Naive thymus-derived CD4-positive, alpha-beta T cell (primary cell): ENCODE data around the gene PBX1. TPM values are rescaled to one million over a fixed set of nuclear protein-coding genes. Genes with fewer than 3 reads are reported as not detected.

Source experiments
- ATAC-seq: fragments of 150-1000 bp; cut with Tn5 transposase; 2 replicates; pipeline ENCODE4 v1.10.0; 2021; ENCODE audit warnings: mild to moderate bottlenecking, moderate library complexity
- CTCF ChIA-PET: fragments of 350-600 bp; sonication (Branson Sonifier 250); formaldehyde crosslinking; loops from one replicate; lab custom pipeline; 2021; ENCODE audit warnings: antibody characterized with exemption; lab: Charles Lee
- POLR2A ChIA-PET: fragments of 350-600 bp; sonication (Branson Sonifier 250); formaldehyde crosslinking; loops from one replicate; lab custom pipeline; 2021; ENCODE audit warnings: antibody characterized with exemption, inconsistent platforms; lab: Charles Lee
- DNase-seq, 9 donors: peaks; one replicate each; pipeline versions ENCODE4 v3.0.0 to v3.0.0-alpha.2; 2020 to 2022; ENCODE audit warnings: mixed read lengths in 1 of 9
- H3K27ac ChIP-seq: one replicate; pipeline ENCODE4 v1.7.0; 2013; ENCODE audit warnings: mild to moderate bottlenecking, low read depth, low read length, moderate library complexity
- H3K27me3 ChIP-seq, 2 donors: one replicate each; pipeline ENCODE4 v1.7.0; 2013; ENCODE audit warnings: low read length in 2 of 2, mild to moderate bottlenecking in 2 of 2, moderate library complexity in 2 of 2; ENCODE audit not compliant: control insufficient read depth in 2 of 2, insufficient read depth in 2 of 2
- H3K36me3 ChIP-seq, 3 experiments: 1 replicate in 2 of 3; 2 replicates in 1 of 3; pipeline ENCODE4 v1.7.0; 2013; ENCODE audit warnings: low read length in 3 of 3, mild to moderate bottlenecking in 3 of 3, moderate library complexity in 1 of 3; ENCODE audit not compliant: insufficient read depth in 3 of 3, control insufficient read depth in 2 of 3
- H3K4me1 ChIP-seq, 2 donors: one replicate each; pipeline ENCODE4 v1.7.0; 2013; ENCODE audit warnings: low read length in 2 of 2, mild to moderate bottlenecking in 2 of 2, moderate library complexity in 1 of 2; ENCODE audit not compliant: control insufficient read depth in 2 of 2, insufficient read depth in 2 of 2
- H3K4me3 ChIP-seq: 2 replicates; pipeline ENCODE4 v1.7.0; 2013; ENCODE audit warnings: mild to moderate bottlenecking, low read length
- H3K9me3 ChIP-seq, 3 experiments: 1 replicate in 2 of 3; 2 replicates in 1 of 3; pipeline ENCODE4 v1.7.0; 2013; ENCODE audit warnings: low read length in 3 of 3; ENCODE audit not compliant: control insufficient read depth in 2 of 3
- H3K27ac Mint-ChIP-seq, 9 donors: one replicate each; pipeline ENCODE4 v1.8.0; 2020 to 2022; ENCODE audit warnings: mixed read lengths in 9 of 9, mild to moderate bottlenecking in 8 of 9, moderate library complexity in 5 of 9, inconsistent platforms in 2 of 9
- H3K27me3 Mint-ChIP-seq, 5 donors: one replicate each; pipeline ENCODE4 v1.8.0; 2021 to 2022; ENCODE audit warnings: mixed read lengths in 5 of 5, mild to moderate bottlenecking in 1 of 5
- H3K36me3 Mint-ChIP-seq, 5 donors: one replicate each; pipeline ENCODE4 v1.8.0; 2020 to 2022; ENCODE audit warnings: mixed read lengths in 5 of 5, mild to moderate bottlenecking in 3 of 5, inconsistent platforms in 1 of 5
- H3K4me1 Mint-ChIP-seq, 7 donors: one replicate each; pipeline ENCODE4 v1.8.0; 2020 to 2022; ENCODE audit warnings: mixed read lengths in 7 of 7, mild to moderate bottlenecking in 3 of 7, inconsistent platforms in 1 of 7
- H3K4me3 Mint-ChIP-seq, 10 donors: one replicate each; pipeline ENCODE4 v1.8.0; 2020 to 2022; ENCODE audit warnings: mild to moderate bottlenecking in 10 of 10, mixed read lengths in 10 of 10, moderate library complexity in 6 of 10, inconsistent platforms in 2 of 10
- H3K9me3 Mint-ChIP-seq, 11 donors: one replicate each; pipeline ENCODE4 v1.8.0; 2020 to 2022; ENCODE audit warnings: mixed read lengths in 11 of 11, mild to moderate bottlenecking in 4 of 11, inconsistent platforms in 1 of 11, moderate library complexity in 1 of 11
- intact Hi-C, 2 donors: fragments of 100-400 bp; cut with micrococcal nuclease; formaldehyde crosslinking; loops; one replicate each; pipeline ENCODE4 v1.15.1; 2023
- polyA plus RNA-seq, 2 donors: library from polyadenylated mRNA; unstranded; fragments of 300-500 nt; fragmentation: Illumina TruSeq; gene quantifications; one replicate each; pipeline ENCODE4 v1.2.3, GENCODE V29; 2021
- total RNA-seq, 6 experiments: library from RNA in 5 of 6; stranded (reverse) in 5 of 6; gene quantifications; 1 replicate in 5 of 6; 2 replicates in 1 of 6; pipeline ENCODE4 v1.2.3 and lab custom pipeline; 2021 to 2026

The PBX1 gene
- total and polyA plus RNA-seq, 7 experiments from 2014 or later: 0.02 to 2.9 (median 1.7) TPM; not detected in 1

DNA sequence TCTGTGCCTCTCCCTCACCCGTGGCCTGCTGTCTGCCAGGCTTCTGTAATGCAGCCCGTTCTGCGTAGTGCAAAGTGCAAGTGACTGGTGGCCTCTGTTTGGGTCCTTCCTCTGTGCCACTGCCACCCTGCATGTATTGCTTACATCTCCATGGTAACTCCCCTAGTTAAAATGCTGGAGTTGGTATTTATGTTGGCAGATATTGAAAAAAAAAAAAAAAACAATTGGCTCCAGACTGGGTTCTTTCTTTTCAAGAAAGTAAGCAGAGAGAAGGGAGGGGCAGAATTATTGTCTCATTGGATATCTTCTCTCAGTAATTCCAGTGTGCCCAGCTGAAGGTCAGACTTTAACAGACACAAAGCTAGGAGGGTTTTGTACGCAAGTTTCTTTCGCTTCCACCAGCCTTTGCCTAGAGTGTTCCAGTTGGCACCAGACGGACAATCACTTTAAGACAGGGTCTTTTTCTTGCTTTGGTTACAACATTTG lies 242.3 kb downstream of the PBX1 start:
- intact Hi-C loops: no loop called here
- CTCF ChIA-PET: no interaction called here
- no peaks in the 10 kb centered on the region for H3K27me3 ChIP-seq
- H3K4me3 Mint-ChIP-seq: no peak overlapping the region
- H3K27me3 Mint-ChIP-seq: no peaks in the 10 kb centered on the region
- no peaks in the 10 kb centered on the region for H3K36me3 Mint-ChIP-seq
- no peak overlapping the region for H3K27ac ChIP-seq
- ATAC-seq (no peak), DNase-seq (no peak)
- no peaks in the 10 kb centered on the region for H3K9me3 ChIP-seq
- peaks cover 0 to 2% (median 0%) of the 10 kb centered on the region in 11 donors for H3K9me3 Mint-ChIP-seq
- POLR2A ChIA-PET: no interaction called here
- H3K4me3 ChIP-seq: no peak overlapping the region
- H3K4me1 Mint-ChIP-seq: no peaks in the 10 kb centered on the region
- no peaks in the 10 kb centered on the region for H3K36me3 ChIP-seq
- no peaks in the 10 kb centered on the region for H3K4me1 ChIP-seq
- no peak overlapping the region for H3K27ac Mint-ChIP-seq

GRCh38 chr1:164801791-164802502 lies 243.0 kb downstream of the PBX1 start:
- ChIA-PET CTCF (no interaction called here), POLR2A (no interaction called here)
- Histone ChIP-seq H3K4me3 (no peak overlapping the region), H3K4me1 (no peaks in the 10 kb centered on the region), H3K9me3 (no peaks in the 10 kb centered on the region), H3K36me3 (no peaks in the 10 kb centered on the region), H3K27ac (no peak overlapping the region), H3K27me3 (no peaks in the 10 kb centered on the region)
- DNase-seq (no peak), ATAC-seq (no peak)
- H3K27me3 Mint-ChIP-seq: no peaks in the 10 kb centered on the region
- intact Hi-C loops: no loop called here
- no peaks in the 10 kb centered on the region for H3K4me1 Mint-ChIP-seq
- H3K9me3 Mint-ChIP-seq: peaks cover 0 to 2% (median 0%) of the 10 kb centered on the region in 11 donors
- no peak overlapping the region for H3K27ac Mint-ChIP-seq
- no peak overlapping the region for H3K4me3 Mint-ChIP-seq
- no peaks in the 10 kb centered on the region for H3K36me3 Mint-ChIP-seq

GRCh38 chr1:164802529-164803282 lies 243.7 kb downstream of the PBX1 start:
- DNase-seq (no peak), ATAC-seq (no peak)
- ChIA-PET POLR2A (no interaction called here), CTCF (no interaction called here)
- H3K4me1 ChIP-seq: no peaks in the 10 kb centered on the region
- intact Hi-C loops: no loop called here
- H3K9me3 Mint-ChIP-seq: peaks cover 0 to 2% (median 0%) of the 10 kb centered on the region in 11 donors
- no peaks in the 10 kb centered on the region for H3K27me3 Mint-ChIP-seq
- H3K36me3 Mint-ChIP-seq: no peaks in the 10 kb centered on the region
- no peak overlapping the region for H3K4me3 Mint-ChIP-seq
- H3K27ac Mint-ChIP-seq: no peak overlapping the region
- H3K36me3 ChIP-seq: no peaks in the 10 kb centered on the region
- no peak overlapping the region for H3K4me3 ChIP-seq
- no peaks in the 10 kb centered on the region for H3K9me3 ChIP-seq
- no peak overlapping the region for H3K27ac ChIP-seq
- no peaks in the 10 kb centered on the region for H3K27me3 ChIP-seq
- H3K4me1 Mint-ChIP-seq: no peaks in the 10 kb centered on the region

DNA sequence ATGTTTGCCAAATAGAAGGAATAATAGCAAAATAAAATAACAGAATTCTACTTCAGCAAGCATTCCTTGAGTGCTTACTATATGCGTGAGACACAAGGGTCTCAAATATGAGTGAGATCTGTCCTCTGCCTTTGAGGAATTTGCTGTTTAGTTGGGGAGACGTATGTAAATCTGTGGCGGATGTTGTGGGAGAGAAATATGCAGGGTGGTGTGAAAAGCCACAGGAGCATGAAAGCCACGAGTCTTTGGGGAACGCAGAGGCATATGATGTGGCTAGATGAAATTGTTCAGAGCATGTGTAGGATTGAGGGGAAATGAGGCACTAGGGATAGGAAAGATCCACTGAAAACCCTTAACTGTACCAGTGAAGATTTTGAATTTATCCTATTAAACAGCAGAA lies 244.4 kb downstream of the PBX1 start:
- no peaks in the 10 kb centered on the region for H3K4me1 Mint-ChIP-seq
- DNase-seq (no peak), ATAC-seq (no peak)
- no peak overlapping the region for H3K27ac ChIP-seq
- no peaks in the 10 kb centered on the region for H3K27me3 ChIP-seq
- intact Hi-C loops: no loop called here
- H3K4me1 ChIP-seq: no peaks in the 10 kb centered on the region
- ChIA-PET POLR2A (no interaction called here), CTCF (no interaction called here)
- H3K9me3 Mint-ChIP-seq: peaks cover 0 to 2% (median 0%) of the 10 kb centered on the region in 11 donors
- no peaks in the 10 kb centered on the region for H3K27me3 Mint-ChIP-seq
- H3K4me3 ChIP-seq: no peak overlapping the region
- no peaks in the 10 kb centered on the region for H3K36me3 Mint-ChIP-seq
- H3K36me3 ChIP-seq: no peaks in the 10 kb centered on the region
- H3K4me3 Mint-ChIP-seq: no peak overlapping the region
- H3K9me3 ChIP-seq: no peaks in the 10 kb centered on the region
- H3K27ac Mint-ChIP-seq: no peak overlapping the region

- DNase-seq (no peak), ATAC-seq (no peak)
- H3K4me3 ChIP-seq: no peak overlapping the region
- no peaks in the 10 kb centered on the region for H3K36me3 Mint-ChIP-seq
- ChIA-PET POLR2A (no interaction called here), CTCF (no interaction called here)
- intact Hi-C loops: no loop called here
- H3K9me3 Mint-ChIP-seq: peaks cover 0 to 2% (median 0%) of the 10 kb centered on the region in 11 donors
- no peaks in the 10 kb centered on the region for H3K27me3 ChIP-seq
- H3K4me1 ChIP-seq: no peaks in the 10 kb centered on the region
- H3K4me3 Mint-ChIP-seq: no peak overlapping the region
- no peaks in the 10 kb centered on the region for H3K27me3 Mint-ChIP-seq
- H3K27ac Mint-ChIP-seq: no peak overlapping the region
- H3K36me3 ChIP-seq: no peaks in the 10 kb centered on the region
- H3K9me3 ChIP-seq: no peaks in the 10 kb centered on the region
- H3K27ac ChIP-seq: no peak overlapping the region
- no peaks in the 10 kb centered on the region for H3K4me1 Mint-ChIP-seq
Observed at GRCh38 chr1:164804366-164804765, 245.4 kb downstream of the PBX1 start.

DNA sequence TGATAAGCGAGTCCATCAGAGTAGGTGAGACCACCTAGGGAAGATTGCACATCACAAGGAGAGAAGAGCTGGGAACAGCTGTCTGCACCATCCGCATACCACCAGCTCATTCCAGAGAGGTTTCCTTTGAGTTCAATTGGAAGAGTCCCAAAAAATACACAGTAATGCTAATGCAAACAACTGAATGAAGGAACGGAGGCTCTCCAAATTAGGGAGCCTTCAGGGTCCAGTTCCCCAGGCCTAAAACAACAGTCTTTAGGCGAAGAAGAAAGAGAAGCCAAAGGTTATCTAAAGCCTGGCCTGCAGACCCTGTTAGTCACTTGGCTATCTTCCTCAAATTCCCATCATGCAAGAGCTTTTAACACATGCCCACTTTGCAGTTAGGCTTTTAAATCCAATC lies 246.4 kb downstream of the PBX1 start:
- Mint-ChIP-seq H3K27me3 (no peaks in the 10 kb centered on the region), H3K36me3 (no peaks in the 10 kb centered on the region), H3K9me3 (peaks cover 0 to 2% (median 0%) of the 10 kb centered on the region in 11 donors), H3K4me1 (no peaks in the 10 kb centered on the region), H3K27ac (no peak overlapping the region), H3K4me3 (no peak overlapping the region)
- no peaks in the 10 kb centered on the region for H3K27me3 ChIP-seq
- H3K36me3 ChIP-seq: no peaks in the 10 kb centered on the region
- no peak overlapping the region for H3K27ac ChIP-seq
- H3K4me1 ChIP-seq: no peaks in the 10 kb centered on the region
- DNase-seq (no peak), ATAC-seq (no peak)
- intact Hi-C loops: no loop called here
- CTCF ChIA-PET: no interaction called here
- no peaks in the 10 kb centered on the region for H3K9me3 ChIP-seq
- H3K4me3 ChIP-seq: no peak overlapping the region
- POLR2A ChIA-PET: no interaction called here
